Measurements from ENCODE around the gene CPED1. TPM values are rescaled to one million over a fixed set of nuclear protein-coding genes. Genes with fewer than 3 reads are reported as not detected.

Gene CPED1
- total RNA-seq, 2 experiments from 2014 or later: not detected

- no peaks in the 10 kb centered on the region for H4K20me1 ChIP-seq (ENCODE audit: insufficient read depth, low read length)
- H3K36me3 ChIP-seq (ENCODE audit: insufficient read depth, low read length): no peaks in the 10 kb centered on the region
- H3K27ac ChIP-seq (ENCODE audit: low read depth, low read length, poor library complexity, severe bottlenecking): no peak overlapping the region
- intact Hi-C loops (cut with micrococcal nuclease; ENCODE audit: unreplicated experiment): no loop called here
- CTCF ChIA-PET (ENCODE audit: unreplicated experiment): no interaction called here
- H3K4me1 ChIP-seq (ENCODE audit: insufficient read depth, low read length, poor library complexity, severe bottlenecking): no peaks in the 10 kb centered on the region
- DNase-seq (ENCODE audit: low spot score): no peak
- TF ChIP-seq EZH2phosphoT487 (IDR thresholded peaks at IDR 0.05; ENCODE audit: borderline replicate concordance, low read depth, low read length): no peak
- TF ChIP-seq, protein P1, sequence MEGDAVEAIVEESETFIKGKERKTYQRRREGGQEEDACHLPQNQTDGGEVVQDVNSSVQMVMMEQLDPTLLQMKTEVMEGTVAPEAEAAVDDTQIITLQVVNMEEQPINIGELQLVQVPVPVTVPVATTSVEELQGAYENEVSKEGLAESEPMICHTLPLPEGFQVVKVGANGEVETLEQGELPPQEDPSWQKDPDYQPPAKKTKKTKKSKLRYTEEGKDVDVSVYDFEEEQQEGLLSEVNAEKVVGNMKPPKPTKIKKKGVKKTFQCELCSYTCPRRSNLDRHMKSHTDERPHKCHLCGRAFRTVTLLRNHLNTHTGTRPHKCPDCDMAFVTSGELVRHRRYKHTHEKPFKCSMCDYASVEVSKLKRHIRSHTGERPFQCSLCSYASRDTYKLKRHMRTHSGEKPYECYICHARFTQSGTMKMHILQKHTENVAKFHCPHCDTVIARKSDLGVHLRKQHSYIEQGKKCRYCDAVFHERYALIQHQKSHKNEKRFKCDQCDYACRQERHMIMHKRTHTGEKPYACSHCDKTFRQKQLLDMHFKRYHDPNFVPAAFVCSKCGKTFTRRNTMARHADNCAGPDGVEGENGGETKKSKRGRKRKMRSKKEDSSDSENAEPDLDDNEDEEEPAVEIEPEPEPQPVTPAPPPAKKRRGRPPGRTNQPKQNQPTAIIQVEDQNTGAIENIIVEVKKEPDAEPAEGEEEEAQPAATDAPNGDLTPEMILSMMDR (conservative IDR thresholded peaks at IDR 0.05; ENCODE audit: low read length): no peak
- H3K9me3 ChIP-seq (ENCODE audit: low read length): no peaks in the 10 kb centered on the region
- no peak overlapping the region for H2AFZ ChIP-seq (ENCODE audit: low read length)
- H3K79me2 ChIP-seq (ENCODE audit: insufficient read depth, low read depth, low read length): no peaks in the 10 kb centered on the region
- no TSS peak for BruUV-seq (replicated peaks)
- POLR2A ChIA-PET: interaction anchor here (0.7 to 1.1 kb wide), 3 partner anchors 14 to 383 kb away, joined by 3 to 4 read pairs (median 3); no protein-coding TSS in a partner anchor
- no peak overlapping the region for H3K4me3 ChIP-seq (ENCODE audit: low read depth, low read length, poor library complexity, severe bottlenecking)
- H3K4me2 ChIP-seq (ENCODE audit: low read length): no peak overlapping the region
- H3K9me2 ChIP-seq (ENCODE audit: insufficient read depth, low read length): no peaks in the 10 kb centered on the region
These were observed 53.7 kb downstream of the CPED1 start for GRCh38 chr7:121042195-121042594.

DNA sequence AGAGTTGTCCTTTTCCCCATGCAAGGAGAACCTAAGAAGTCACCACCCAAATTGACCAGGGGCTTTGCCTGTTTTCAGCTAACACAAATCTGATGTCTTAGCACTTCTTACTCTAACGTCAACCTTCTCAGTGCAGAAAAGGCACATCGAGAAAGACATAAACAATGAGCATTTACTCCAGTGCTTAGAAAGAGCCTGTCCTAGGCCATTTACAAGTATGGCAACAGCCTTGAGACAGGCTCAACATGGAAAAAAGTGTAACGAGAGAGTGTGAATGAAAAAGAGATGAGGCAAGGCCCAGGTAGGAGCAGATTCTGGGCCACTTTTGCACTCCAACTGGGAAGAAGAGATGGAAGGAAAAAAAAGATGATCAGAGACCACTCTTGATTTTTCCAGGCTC lies 54.4 kb downstream of the CPED1 start:
- no peaks in the 10 kb centered on the region for H3K4me1 ChIP-seq (ENCODE audit: insufficient read depth, low read length, poor library complexity, severe bottlenecking)
- no peak for DNase-seq (ENCODE audit: low spot score)
- H3K4me3 ChIP-seq (ENCODE audit: low read depth, low read length, poor library complexity, severe bottlenecking): no peak overlapping the region
- no peaks in the 10 kb centered on the region for H3K36me3 ChIP-seq (ENCODE audit: insufficient read depth, low read length)
- no TSS peak for BruUV-seq (replicated peaks)
- no peak overlapping the region for H3K4me2 ChIP-seq (ENCODE audit: low read length)
- CTCF ChIA-PET (ENCODE audit: unreplicated experiment): no interaction called here
- H2AFZ ChIP-seq (ENCODE audit: low read length): no peak overlapping the region
- H3K9me3 ChIP-seq (ENCODE audit: low read length): no peaks in the 10 kb centered on the region
- H4K20me1 ChIP-seq (ENCODE audit: insufficient read depth, low read length): no peaks in the 10 kb centered on the region
- POLR2A ChIA-PET: interaction anchor here (0.6 to 1.1 kb wide), 2 partner anchors 14 to 19 kb away, joined by 3 read pairs; no protein-coding TSS in a partner anchor
- H3K27ac ChIP-seq (ENCODE audit: low read depth, low read length, poor library complexity, severe bottlenecking): no peak overlapping the region
- TF ChIP-seq, protein P1 (conservative IDR thresholded peaks at IDR 0.05; ENCODE audit: low read length): no peak
- no peak for TF ChIP-seq EZH2phosphoT487 (IDR thresholded peaks at IDR 0.05; ENCODE audit: borderline replicate concordance, low read depth, low read length)
- intact Hi-C loops (cut with micrococcal nuclease; ENCODE audit: unreplicated experiment): no loop called here
- no peaks in the 10 kb centered on the region for H3K9me2 ChIP-seq (ENCODE audit: insufficient read depth, low read length)
- H3K79me2 ChIP-seq (ENCODE audit: insufficient read depth, low read depth, low read length): no peaks in the 10 kb centered on the region

GRCh38 chr7:121043314-121044234 lies 55.1 kb downstream of the CPED1 start:
- BruUV-seq (replicated peaks): no TSS peak
- POLR2A ChIA-PET: interaction anchor here (0.6 to 0.7 kb wide), 3 partner anchors 20 to 460 kb away, joined by 3 read pairs; no protein-coding TSS in a partner anchor
- H3K4me3 ChIP-seq (ENCODE audit: low read depth, low read length, poor library complexity, severe bottlenecking): no peak overlapping the region
- no peaks in the 10 kb centered on the region for H3K9me2 ChIP-seq (ENCODE audit: insufficient read depth, low read length)
- H3K4me1 ChIP-seq (ENCODE audit: insufficient read depth, low read length, poor library complexity, severe bottlenecking): no peaks in the 10 kb centered on the region
- CTCF ChIA-PET (ENCODE audit: unreplicated experiment): no interaction called here
- H3K36me3 ChIP-seq (ENCODE audit: insufficient read depth, low read length): no peaks in the 10 kb centered on the region
- H3K79me2 ChIP-seq (ENCODE audit: insufficient read depth, low read depth, low read length): no peaks in the 10 kb centered on the region
- intact Hi-C loops (cut with micrococcal nuclease; ENCODE audit: unreplicated experiment): no loop called here
- no peaks in the 10 kb centered on the region for H3K9me3 ChIP-seq (ENCODE audit: low read length)
- no peak overlapping the region for H3K27ac ChIP-seq (ENCODE audit: low read depth, low read length, poor library complexity, severe bottlenecking)
- no peak for DNase-seq (ENCODE audit: low spot score)
- H4K20me1 ChIP-seq (ENCODE audit: insufficient read depth, low read length): no peaks in the 10 kb centered on the region
- TF ChIP-seq, protein P1 (conservative IDR thresholded peaks at IDR 0.05; ENCODE audit: low read length): no peak
- TF ChIP-seq EZH2phosphoT487 (IDR thresholded peaks at IDR 0.05; ENCODE audit: borderline replicate concordance, low read depth, low read length): no peak
- no peak overlapping the region for H2AFZ ChIP-seq (ENCODE audit: low read length)
- no peak overlapping the region for H3K4me2 ChIP-seq (ENCODE audit: low read length)

Data from OCI-LY7 (cell line).